Measurements from ENCODE around the gene ARL10.

ARL10 gene

DNA sequence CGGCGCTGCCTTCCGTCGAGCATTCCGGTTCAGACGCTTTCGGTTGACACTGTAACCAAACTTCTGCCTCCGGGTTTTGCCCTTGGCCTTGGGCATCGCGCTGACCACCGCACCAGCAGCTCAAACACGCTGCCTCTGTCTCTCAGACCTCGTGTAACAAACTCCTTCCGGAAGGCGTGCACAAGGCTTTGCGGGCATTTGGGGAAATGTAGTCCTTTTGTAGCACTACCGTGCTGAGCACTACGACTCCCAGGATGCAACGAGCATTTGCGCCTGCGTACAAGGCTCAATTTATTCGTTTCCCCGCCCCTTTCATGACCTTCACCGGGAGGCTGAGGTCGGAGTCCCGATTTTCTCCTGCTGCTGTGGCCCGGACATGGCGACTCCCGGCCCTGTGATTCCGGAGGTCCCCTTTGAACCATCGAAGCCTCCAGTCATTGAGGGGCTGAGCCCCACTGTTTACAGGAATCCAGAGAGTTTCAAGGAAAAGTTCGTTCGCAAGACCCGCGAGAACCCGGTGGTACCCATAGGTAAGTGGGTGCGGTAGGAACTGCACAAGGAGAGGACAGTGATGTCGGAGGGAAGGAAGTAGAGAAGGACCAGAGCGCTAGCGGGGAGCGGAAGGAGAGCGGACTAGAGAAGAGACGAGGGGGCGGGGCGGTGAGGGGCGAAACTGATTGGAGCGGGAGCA lies 23.3 kb downstream of the ARL10 start, which contains the start of the genes HIGD2A and NOP16:
TSS of gene HIGD2A (plus strand) at position 308 of the 691 bp plus-strand sequence. CDS start at position 377, 69 bp downstream.
TSS of gene NOP16 (minus strand) at position 155 of the 691 bp plus-strand sequence. CDS start at position 96, 59 bp downstream.
- TF ChIP-seq POLR2A (IDR thresholded peaks at IDR 0.05; ENCODE audit: low read length), result peak; percentile 84
- no peak for TF ChIP-seq GATA1 (IDR thresholded peaks at IDR 0.05; ENCODE audit: low read depth, low read length)
- DNase-seq, result peak; percentile 98 to 99

DNA sequence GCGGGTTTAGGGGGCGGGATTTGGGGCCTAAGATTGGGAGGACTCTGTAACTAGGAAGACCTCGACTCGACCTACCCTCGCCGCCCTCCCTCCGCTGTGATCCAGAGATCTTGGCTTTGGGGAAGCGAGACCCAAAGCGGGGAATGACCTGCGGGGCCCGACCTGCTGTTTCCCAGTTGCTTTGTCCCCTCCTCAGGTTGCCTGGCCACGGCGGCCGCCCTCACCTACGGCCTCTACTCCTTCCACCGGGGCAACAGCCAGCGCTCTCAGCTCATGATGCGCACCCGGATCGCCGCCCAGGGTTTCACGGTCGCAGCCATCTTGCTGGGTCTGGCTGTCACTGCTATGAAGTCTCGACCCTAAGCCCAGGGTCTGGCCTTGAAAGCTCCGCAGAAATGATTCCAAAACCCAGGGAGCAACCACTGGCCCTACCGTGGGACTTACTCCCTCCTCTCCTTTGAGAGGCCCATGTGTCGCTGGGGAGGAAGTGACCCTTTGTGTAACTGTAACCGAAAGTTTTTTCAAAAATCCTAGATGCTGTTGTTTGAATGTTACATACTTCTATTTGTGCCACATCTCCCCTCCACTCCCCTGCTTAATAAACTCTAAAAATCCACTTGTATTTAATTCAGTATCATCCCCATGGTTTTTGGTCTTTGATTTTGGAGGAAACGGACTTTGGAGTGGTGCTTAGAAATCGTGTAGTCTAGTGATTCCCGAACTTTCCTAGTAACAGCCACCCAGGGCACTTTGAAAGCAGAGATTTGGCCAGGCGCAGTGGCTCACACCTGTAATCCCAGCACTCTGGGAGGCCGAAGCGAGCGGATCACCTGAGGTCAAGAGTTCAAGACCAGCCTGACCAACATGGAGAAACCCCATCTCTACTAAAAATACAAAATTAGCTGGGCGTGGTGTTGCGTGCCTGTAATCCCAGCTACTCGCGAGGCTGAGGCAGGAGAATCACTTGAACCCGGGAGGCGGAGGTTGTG lies 24.1 kb downstream of the ARL10 start:
- no peak for DNase-seq

DNA sequence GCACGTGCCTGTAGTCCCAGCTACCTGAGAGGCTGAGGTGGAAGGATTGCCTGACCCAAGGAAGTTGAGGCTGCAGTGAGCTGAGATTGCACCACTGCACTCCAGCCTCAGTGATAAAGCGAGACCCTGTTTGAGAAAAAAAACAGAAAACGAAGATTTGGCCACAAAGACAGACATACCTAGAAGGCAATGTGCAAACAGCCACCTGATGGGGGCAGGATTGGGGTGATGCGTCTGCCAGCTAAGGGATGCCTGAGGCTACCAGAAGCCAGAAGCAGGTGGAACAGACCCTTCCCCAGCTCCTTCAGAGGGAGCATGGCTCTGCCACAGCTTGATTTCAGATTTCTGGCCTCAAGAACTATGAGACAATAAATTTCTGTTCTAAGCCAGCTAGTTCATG lies 26.2 kb downstream of the ARL10 start:
- no peak for DNase-seq
- TF ChIP-seq GATA1 (IDR thresholded peaks at IDR 0.05; ENCODE audit: low read depth, low read length), result no peak
- TF ChIP-seq POLR2A (IDR thresholded peaks at IDR 0.05; ENCODE audit: low read length), result no peak

More for the DNA sequence above, 24.1 kb downstream of the ARL10 start:
- peak; percentile 87 for TF ChIP-seq POLR2A (IDR thresholded peaks at IDR 0.05; ENCODE audit: low read length)
- no peak for TF ChIP-seq GATA1 (IDR thresholded peaks at IDR 0.05; ENCODE audit: low read depth, low read length)

DNA sequence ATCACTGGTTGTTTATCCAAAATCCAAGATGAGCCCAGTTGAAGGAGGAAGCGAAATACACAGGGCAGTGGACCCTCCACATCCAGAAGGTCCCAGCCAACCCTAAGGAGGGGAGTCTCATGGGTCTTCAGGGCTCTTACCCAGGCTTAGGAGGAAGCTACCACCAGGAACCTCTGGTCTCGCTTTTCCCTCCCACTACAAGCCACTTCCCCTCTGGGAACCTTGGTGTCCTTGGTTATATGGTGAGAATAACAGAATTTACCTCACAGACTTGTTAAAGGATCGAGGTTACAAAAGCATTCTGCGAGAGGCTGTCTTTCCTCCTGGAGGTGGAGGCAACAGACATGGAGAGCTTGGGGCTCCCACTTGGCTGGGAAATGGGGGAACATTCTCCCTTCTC lies 26.7 kb downstream of the ARL10 start:
- DNase-seq, result no peak
- no peak for TF ChIP-seq GATA1 (IDR thresholded peaks at IDR 0.05; ENCODE audit: low read depth, low read length)
- no peak for TF ChIP-seq POLR2A (IDR thresholded peaks at IDR 0.05; ENCODE audit: low read length)

DNA sequence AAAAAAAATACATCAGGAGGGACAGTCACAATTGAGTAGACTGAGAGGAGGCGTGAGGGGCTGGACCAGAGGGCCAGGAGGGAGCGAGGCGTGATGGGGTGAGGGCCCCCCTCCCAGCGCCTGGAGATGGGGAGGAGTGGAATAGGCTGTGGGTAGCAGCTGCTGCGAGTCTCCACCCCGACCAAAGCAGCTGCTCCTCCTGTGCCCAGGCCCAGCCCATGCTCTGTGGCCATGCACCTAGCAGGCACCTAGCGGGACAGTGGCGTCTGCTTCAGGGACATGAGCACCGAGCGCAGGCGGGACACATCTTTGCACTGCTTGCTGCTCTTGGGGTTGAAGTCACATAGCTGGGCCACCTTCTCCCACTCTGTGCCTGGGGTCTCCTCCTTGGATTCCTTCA lies 27.2 kb downstream of the ARL10 start:
- TF ChIP-seq GATA1 (IDR thresholded peaks at IDR 0.05; ENCODE audit: low read depth, low read length) (no peak), POLR2A (IDR thresholded peaks at IDR 0.05; ENCODE audit: low read length) (no peak)
- DNase-seq, result no peak

DNA sequence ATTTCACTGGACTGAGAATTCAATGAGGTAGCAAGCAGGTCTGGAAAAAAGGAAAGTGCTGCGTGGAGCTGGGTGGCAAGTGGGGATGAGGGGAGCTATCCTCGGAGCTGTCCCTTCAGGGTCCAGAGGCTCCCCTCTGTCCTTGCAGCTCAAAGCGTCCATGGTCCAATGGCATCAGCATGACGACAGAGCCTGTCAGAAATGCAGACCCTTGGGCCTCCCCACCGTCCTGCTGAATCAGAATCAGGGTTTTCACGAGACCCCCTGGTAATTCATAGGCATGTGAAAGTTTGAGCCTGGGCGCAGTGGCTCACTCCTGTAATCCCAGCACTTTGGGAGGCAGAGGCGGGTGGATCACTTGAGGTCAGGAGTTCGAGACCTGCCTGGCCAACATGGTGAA lies 28.8 kb downstream of the ARL10 start:
- no peak for DNase-seq
- TF ChIP-seq GATA1 (IDR thresholded peaks at IDR 0.05; ENCODE audit: low read depth, low read length) (no peak), POLR2A (IDR thresholded peaks at IDR 0.05; ENCODE audit: low read length) (no peak)

DNA sequence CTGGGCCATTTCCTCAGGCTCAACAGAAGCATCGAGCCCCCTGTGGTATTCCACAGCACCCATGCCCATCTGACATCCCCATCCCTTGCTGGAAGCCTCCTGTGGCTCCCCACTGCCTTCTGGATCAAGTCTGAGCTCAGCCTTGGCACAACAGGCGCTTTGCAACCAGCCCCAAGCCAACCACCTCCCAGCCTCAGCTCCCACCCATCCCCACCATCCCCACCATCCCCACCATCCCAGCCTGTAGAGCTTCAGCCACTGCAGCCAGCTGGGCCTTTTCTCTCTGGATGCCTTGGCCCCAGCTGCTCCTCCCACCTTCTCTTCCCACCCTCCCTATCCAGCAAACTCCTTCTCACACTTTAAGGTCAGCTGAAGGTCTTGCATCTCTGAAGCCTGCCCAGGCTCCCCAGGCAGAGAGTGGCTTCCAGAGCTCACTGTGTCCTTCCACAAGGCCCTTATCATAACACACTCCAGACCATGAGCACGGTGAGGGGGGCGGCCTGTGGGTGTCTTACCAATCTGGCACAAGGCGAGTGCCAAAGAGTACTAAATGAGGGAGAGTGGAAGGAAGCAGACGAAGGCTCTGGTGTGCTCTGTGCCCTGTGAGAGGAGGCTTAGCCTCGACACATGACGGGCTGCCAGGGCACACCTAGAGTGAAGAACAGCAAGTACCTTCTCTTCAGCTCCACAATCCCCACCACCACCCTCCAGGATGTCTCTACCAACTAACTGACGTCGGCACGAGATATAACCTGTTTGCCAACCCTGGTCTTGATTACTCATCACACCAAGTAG lies 29.8 kb downstream of the ARL10 start:
- TF ChIP-seq POLR2A (IDR thresholded peaks at IDR 0.05; ENCODE audit: low read length) (no peak), GATA1 (IDR thresholded peaks at IDR 0.05; ENCODE audit: low read depth, low read length) (no peak)
- no peak for DNase-seq

DNA sequence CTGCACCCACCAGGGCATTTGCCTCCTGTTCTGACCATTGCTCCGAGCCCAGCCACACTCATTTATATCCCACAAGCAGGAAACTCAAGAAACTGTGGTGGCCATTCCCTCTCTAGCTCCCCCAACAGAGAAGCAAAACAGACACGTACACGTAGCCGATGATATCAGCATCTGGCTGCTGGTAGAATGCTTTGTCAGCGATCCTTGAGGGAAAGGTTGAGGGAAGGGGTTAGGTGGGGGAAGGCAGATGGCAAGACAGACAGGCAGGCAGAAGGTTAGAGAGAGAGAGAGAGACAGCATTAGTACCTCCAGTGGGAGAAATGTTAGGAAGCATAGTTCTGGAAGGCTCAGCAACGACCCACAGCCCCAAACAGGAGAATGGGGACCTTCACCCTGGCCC lies 31.0 kb downstream of the ARL10 start:
- TF ChIP-seq POLR2A (IDR thresholded peaks at IDR 0.05; ENCODE audit: low read length) (no peak), GATA1 (IDR thresholded peaks at IDR 0.05; ENCODE audit: low read depth, low read length) (no peak)
- no peak for DNase-seq

DNA sequence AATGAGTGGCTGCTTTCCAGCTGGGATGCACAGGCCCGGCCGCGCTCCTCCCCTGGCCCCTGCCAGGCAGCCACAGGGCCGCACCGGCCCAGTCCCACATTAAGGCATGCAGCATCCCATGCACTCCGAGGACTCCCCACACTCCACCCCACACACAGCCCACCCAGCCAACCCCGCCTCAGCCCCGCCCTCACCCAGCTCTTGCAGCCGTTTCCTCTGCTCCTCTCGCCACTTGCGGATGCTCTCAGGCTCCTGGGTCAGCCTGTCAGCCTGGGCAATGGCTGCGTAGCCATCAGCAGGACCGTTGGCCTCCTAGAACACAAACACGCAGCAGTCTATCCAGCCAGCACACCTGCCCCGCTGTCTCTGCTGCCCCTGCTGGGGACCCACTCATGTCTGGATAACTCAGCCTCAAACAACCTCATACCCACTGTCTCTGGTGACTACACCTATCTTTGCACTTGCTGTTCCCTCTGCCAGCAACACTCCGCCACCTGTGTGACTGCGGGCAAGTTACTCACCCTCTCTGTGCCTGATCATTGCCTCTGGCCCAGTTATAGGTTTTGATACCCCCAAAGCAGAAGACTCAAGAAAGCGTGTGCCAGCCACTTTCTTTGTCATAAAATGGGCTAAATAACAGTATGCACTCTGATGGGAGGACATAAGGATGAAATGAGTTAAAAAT lies 32.6 kb downstream of the ARL10 start:
- TF ChIP-seq GATA1 (IDR thresholded peaks at IDR 0.05; ENCODE audit: low read depth, low read length) (no peak), POLR2A (IDR thresholded peaks at IDR 0.05; ENCODE audit: low read length) (no peak)
- DNase-seq, result no peak

DNA sequence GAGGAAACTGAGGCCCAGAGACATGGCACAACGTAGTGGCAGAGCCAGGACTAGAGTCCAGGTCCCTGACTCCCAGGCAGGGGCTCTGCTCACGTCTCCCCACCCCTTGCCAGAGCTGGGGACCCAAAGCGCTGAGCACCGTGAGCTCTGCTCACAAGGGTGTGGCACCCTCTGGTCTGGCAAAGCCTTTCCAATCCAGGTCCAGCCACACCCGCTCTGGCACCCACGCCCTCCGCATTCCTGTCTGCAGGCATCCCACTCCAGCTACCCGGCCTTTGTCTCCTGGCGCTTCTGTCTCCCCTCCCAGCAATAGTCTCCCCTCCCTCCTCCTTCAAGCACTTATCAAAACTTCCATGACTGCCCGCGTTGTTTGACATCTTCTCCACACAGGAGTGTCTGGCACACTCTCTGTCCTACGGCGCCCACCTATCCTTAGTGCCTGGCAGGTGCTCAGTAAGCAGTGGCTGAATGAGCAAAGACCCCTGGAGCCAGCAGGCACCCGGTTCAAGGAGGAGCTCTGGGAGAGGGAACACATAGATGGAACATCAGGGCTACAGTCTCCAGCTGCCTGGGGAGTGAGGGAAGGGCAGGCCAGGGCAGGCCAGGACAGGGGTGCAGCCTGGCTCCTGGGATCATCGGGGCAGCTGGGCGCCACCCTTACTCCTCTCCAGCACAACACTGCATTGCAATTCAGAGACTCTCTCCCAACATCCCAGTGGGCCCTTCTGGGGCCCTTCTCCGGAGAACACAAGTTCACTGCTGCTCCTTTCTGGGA lies 35.3 kb downstream of the ARL10 start:
- TF ChIP-seq GATA1 (IDR thresholded peaks at IDR 0.05; ENCODE audit: low read depth, low read length) (no peak), POLR2A (IDR thresholded peaks at IDR 0.05; ENCODE audit: low read length) (no peak)
- no peak for DNase-seq

DNA sequence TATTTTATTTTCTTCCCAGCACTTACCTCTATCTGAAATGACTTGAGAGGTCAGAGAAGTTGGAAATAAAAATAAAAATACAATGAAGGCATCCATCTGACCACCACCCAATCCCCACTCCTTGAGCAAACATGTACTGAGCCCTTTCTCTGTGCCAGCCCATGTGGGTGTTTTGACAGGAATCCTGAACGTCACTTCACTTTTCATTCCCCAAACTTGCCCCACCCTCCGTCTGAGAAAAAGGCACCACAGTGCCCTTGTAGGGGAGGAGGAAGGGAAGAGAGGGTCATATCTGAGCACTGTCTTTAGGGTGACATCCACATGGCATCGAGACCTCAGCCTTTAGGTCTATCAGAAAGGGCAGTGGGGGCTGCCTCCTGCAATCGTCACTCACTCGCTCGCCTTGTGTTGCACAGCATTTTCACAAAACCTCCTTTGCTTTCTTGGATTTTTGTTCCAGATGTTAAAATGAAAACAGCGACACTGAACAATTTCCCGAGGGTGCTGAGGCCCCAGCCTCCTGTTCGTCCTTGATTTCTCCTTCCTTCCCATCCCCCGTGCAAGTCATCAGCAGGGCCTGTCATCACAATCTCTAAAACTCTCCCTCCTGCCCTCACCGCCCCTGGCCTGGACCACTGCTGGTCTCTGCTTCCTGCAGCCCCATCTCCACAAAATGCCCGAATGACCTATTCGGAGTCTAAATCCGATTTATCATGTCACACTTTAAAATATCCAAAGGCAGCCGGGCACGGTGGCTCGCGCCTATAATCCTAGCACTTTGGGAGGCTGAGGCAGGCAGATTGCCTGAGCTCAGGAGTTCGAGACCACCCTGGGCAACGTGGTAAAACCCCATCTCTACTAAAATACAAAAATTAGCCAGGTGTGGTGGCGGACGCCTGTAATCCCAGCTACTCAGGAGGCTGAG lies 36.3 kb downstream of the ARL10 start:
- DNase-seq, result no peak
- no peak for TF ChIP-seq POLR2A (IDR thresholded peaks at IDR 0.05; ENCODE audit: low read length)
- TF ChIP-seq GATA1 (IDR thresholded peaks at IDR 0.05; ENCODE audit: low read depth, low read length), result no peak

Data from erythroblast (primary cell).